ENCODE measurements around the gene SLC38A2.

The SLC38A2 gene

GRCh38 chr12:46320731-46321130 is 51.8 kb downstream of the SLC38A2 start:
- no peaks in the 10 kb centered on the region for H3K9me2 ChIP-seq (replicated peaks; ENCODE audit: insufficient read depth, low read length)
- no peaks in the 10 kb centered on the region for H3K36me3 ChIP-seq (ENCODE audit: low read length)
- H3K4me2 ChIP-seq (ENCODE audit: low read depth, low read length, poor library complexity, severe bottlenecking), result no peak overlapping the region
- no peaks in the 10 kb centered on the region for H3K27me3 ChIP-seq (ENCODE audit: low read length)
- no peak overlapping the region for H3K27ac ChIP-seq (ENCODE audit: low read depth, low read length)
- no peak for TF ChIP-seq EZH2phosphoT487 (conservative IDR thresholded peaks at IDR 0.05; ENCODE audit: low read length)
- TF ChIP-seq CTCF (IDR thresholded peaks at IDR 0.05; ENCODE audit: insufficient read depth, low read length, poor library complexity, severe bottlenecking), result no peak
- no peaks in the 10 kb centered on the region for H3F3A ChIP-seq (ENCODE audit: insufficient read depth)
- no peak overlapping the region for H3K4me3 ChIP-seq (ENCODE audit: insufficient read depth, low read length, poor library complexity, severe bottlenecking)
- H3K79me2 ChIP-seq (ENCODE audit: insufficient read depth, low read length), result no peaks in the 10 kb centered on the region
- H4K20me1 ChIP-seq (ENCODE audit: low read depth, low read length), result no peaks in the 10 kb centered on the region
- H3K9me3 ChIP-seq (ENCODE audit: insufficient read depth, low read length), result no peaks in the 10 kb centered on the region
- H2AFZ ChIP-seq (ENCODE audit: low read depth, low read length, severe bottlenecking), result no peak overlapping the region
- H3K9ac ChIP-seq (ENCODE audit: low read length), result no peak overlapping the region

GRCh38 chr12:46318037-46318436 is 54.5 kb downstream of the SLC38A2 start:
- Histone ChIP-seq H3K79me2 (ENCODE audit: insufficient read depth, low read length) (no peaks in the 10 kb centered on the region), H3K9me3 (ENCODE audit: insufficient read depth, low read length) (no peaks in the 10 kb centered on the region), H3K9ac (ENCODE audit: low read length) (no peak overlapping the region), H3K27me3 (ENCODE audit: low read length) (no peaks in the 10 kb centered on the region), H3K4me2 (ENCODE audit: low read depth, low read length, poor library complexity, severe bottlenecking) (no peak overlapping the region), H4K20me1 (ENCODE audit: low read depth, low read length) (no peaks in the 10 kb centered on the region), H2AFZ (ENCODE audit: low read depth, low read length, severe bottlenecking) (no peak overlapping the region), H3K27ac (ENCODE audit: low read depth, low read length) (no peak overlapping the region), H3F3A (ENCODE audit: insufficient read depth) (no peaks in the 10 kb centered on the region), H3K36me3 (ENCODE audit: low read length) (no peaks in the 10 kb centered on the region), H3K9me2 (replicated peaks; ENCODE audit: insufficient read depth, low read length) (no peaks in the 10 kb centered on the region), H3K4me3 (ENCODE audit: insufficient read depth, low read length, poor library complexity, severe bottlenecking) (no peak overlapping the region)
- no peak for TF ChIP-seq EZH2phosphoT487 (conservative IDR thresholded peaks at IDR 0.05; ENCODE audit: low read length)
- TF ChIP-seq CTCF (IDR thresholded peaks at IDR 0.05; ENCODE audit: insufficient read depth, low read length, poor library complexity, severe bottlenecking), result no peak

Data from SU-DHL-6 (cell line).